ENCODE results near the gene ALK.

- no peak for TF ChIP-seq CTCF (IDR thresholded peaks at IDR 0.05)
- no peak for TF ChIP-seq POLR2A (IDR thresholded peaks at IDR 0.05)
Measured at GRCh38 chr2:29705616-29706015, 215.8 kb downstream of the ALK start.
